Activated CD4-positive, CD25-positive, alpha-beta regulatory T cell treated with anti-CD3 and anti-CD28 coated beads, Interleukin-2, amount 50 U/mL, for 16 hours (primary cell): ENCODE measurements around the gene FAF2.
"Not testable (repeated sequence)": the region's sequence is repeated elsewhere in the genome, so short reads cannot be mapped to it uniquely, and the experiment has no call there.

ENCODE experiments used
- DNase-seq: peaks from one replicate; pipeline ENCODE4 v3.0.0-alpha.2; 2020; ENCODE audit warnings: low read depth, low spot score

FAF2 gene

DNA sequence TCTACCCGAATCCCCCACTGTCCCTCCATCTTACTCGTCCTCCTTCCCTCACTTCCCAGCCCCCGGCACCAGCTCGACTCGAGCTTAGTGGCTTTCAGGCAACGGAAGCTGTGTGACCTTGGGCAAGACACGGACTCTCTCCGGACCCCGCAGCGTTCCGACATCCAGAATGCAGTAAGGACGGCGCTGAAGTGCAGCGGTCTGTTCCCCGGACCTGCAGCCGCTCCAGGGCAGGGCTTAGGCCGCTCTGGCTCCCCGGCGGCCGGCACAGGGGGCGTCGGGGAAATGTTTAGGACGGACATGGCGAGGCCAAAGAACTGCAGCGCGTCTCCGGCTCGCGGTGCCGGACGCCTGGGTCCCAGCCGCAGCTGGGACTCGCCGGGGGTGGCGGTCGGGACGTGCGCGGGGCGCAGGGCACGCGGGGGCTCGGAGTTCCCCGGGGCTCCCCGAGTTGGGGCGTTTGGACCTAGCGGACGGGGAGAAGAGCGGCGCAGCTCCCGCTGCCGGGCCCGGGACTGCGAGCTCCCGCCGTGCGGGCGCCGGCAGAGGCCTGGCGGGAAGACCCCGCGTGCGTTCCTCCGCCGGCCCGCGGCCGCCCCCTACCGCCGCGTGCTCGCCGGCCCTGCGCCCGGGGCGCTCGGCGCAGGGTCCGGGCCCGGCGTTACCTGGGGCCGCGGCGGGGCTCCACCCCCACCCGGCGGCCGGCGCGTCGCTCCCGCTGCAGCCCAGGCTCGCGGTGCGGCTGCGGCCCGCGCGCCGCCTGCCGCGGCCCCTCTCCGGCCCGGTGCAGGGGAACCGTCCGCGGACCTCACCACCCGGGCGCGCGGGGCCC, 94.6 kb downstream of the FAF2 start:
- no peak for DNase-seq

DNA sequence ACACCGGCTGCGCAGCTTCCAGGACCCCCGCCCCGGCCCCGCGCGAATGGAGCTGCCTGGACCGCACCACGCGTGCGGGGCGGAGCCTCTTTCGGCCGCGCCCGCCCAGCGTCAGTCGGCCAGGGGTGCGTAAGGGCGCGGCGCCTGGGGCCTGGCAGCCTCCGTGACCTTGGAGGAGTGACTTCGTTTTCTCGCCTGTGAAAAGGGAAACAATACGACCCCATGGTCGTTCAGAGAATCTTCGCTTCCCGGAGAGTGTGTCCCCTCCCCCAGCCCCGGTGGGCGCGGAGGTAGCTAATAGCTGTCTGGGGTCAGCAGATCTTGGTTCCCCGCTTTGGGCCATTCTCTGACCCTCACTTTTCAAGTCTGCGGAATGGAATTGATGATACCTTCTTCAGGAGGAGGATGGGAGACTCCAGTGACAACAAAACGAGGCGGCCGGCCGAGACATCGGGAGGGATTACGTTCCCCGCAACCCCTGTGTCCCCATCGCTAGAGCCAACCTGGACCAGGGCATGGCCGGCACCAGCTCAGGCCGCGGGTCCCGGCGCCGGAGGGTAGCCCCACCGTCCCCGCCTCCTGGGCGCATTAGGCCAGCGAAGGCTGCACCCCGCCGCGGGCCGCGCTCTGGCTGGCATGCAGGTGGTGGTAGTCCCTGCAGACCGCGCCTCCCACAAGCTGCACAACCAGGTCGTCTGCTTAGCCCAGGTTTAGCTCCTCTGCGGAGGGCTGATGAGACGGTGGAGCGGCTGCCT, 95.4 kb downstream of the FAF2 start:
- DNase-seq = no peak

DNA sequence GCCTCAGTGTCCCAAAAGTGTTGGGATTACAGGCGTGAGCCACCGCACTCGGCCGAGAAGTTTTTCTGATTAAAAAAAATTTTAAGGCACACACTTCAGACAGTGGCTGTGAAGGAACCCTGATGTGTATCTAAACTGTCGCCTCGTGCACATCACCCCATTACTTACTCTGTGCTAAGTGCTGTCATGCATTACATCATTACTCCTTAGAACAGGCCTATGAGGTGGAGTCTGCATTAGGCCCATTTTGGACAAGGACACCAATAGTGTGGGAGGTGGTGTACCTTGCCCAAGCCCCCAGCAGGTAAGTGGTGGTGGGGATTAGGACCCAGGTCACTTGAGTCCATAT, 97.2 kb downstream of the FAF2 start:
- no peak for DNase-seq

DNA sequence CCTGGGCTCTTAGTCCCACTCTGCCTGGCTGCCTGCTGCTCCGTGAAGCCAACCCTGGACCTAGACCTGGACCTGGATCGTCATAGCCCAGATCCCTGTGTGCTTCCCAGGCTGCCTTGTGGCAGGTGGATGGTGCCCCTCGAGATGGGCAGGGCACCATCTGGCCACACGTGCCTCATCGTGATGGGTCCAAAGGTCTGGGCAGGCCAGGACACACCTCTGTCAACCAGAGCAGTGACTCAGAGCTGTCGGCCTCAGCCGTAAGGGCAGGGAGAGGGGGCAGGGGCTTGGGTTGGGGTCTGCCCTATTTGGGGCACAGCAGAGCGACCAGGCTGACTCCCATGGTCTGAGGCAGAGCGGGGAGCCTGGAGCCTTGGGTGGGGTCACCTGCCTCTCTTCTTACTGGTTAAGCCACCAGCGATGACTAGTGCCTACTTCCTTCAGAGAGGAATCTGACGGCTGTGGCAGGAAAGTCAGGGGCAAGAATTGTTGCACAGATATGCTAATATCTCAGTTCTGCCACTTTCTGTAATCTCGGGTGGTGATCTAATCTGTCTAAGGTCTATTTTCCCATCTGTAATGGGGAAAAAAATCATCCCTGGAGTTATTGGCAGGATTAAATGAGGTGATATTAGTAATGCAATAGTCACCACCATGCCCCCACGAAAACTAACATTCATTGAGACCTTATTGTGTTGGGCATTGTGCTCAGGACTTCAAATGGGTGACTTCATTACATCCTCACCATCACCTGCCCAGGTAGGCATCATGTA, 97.7 kb downstream of the FAF2 start:
- no peak for DNase-seq

DNA sequence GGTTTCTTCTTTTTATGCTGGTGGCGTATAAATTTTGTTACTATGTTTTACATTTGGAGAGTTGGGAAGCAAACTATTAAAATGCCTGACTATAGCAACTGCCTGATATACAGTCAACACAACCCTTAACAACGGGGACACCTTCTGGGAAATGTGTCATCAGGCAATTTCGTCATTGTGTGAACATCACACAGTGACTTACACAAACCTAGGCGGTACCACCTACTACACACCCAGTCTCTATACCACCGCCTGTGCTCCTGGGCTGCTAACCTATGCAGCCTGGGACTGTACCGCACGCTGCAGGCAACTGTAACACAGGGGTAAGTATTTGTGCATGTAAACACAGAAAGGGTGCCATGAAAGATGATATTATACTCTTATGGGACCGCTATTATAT, 99.6 kb downstream of the FAF2 start:
- DNase-seq = no peak

DNA sequence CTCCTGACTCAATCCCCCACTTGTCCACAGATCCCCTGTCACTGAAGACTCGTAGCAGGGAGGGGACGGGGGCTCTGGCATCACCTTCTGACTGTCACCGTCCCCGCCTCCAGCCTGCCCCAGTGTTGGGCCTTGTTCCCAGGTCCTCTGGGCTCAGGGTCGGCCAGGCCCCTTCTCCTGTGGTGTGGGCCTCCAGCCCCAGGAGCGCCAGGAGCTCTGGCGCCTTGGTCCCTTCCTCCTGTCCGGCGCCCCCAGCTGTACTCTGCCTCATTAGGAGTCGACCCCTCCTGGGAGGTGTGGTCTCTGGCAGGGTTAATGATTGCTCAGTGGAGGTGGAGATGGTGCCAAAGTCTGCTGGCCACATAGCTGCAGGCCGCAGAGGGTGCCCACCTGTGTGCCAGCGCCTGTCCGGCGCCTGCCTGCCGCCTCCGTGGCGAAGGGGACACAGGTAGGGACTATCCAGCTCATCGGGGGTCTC, 100.8 kb downstream of the FAF2 start, which contains the start of gene CDHR2:
Gene CDHR2 (plus strand): TSS at position 376 of the 478 bp plus-strand sequence. CDS start 16,011 bp downstream, outside the sequence.
- DNase-seq = no peak

DNA sequence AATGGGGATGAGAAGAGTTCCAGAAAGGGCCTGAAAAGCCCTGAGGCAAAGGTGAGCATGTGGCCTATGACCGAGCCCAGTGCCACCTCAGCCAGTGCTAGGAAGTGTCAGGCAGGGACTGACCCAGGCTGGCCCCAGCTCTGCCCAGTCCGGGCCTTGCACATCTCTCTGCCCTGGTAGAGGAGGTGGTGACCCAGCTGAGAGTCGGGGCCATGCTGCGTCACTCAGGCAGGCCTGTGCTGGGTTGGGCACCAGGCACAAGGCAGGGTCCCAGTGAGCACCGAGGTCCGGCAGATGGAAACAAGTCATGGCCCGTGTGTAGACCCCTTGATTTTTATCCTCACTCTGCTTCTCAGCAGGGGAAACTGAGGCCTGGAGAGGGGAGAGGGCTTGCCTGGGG, 101.7 kb downstream of the FAF2 start:
- DNase-seq = no peak

DNA sequence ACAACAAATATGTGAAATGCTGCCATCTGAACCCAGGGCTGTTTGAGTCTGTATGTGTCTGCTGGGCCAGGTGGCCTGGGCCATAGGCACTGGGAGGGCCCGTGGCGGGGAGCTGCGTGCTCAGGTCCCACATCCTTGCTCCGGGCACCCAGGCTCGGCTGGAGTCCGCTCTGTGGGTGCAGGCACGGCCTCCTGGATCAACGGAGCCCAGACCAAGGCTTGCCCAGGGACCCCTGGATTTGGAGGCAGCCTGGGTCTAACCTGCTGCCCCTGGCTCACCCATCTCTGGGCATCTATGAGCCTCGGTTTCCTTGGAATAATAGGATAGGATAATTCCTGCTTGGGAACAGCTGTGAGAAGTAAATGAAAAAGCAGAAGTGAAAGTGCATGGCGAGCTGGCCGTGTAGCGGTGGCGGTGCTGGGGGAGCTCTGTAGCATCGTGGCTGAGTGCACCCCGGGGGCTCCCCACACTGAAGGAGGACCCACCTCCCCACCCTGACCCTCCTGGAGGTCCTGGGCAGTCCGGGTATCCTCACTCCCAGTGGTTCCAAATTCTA, 102.2 kb downstream of the FAF2 start:
- DNase-seq = no peak

DNA sequence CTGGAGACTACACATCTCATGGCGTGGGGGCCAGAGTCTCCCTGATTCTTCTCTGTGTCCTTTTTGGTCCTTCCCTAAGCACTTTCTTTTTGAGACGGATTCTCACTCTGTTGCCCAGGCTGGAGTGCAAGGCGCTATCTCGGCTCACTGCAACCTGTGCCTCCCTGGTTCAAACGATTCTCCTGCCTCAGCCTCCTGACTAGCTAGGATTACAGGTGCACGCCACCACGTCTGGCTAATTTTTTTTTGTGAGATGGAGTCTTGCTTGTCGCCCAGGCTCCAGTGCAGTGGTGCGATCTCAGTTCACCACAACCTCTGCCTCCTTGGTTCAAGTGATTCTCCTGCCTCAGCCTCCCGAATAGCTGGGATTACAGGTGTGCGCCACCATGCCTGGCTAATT, 102.8 kb downstream of the FAF2 start:
- DNase-seq = not testable (repeated sequence)

DNA sequence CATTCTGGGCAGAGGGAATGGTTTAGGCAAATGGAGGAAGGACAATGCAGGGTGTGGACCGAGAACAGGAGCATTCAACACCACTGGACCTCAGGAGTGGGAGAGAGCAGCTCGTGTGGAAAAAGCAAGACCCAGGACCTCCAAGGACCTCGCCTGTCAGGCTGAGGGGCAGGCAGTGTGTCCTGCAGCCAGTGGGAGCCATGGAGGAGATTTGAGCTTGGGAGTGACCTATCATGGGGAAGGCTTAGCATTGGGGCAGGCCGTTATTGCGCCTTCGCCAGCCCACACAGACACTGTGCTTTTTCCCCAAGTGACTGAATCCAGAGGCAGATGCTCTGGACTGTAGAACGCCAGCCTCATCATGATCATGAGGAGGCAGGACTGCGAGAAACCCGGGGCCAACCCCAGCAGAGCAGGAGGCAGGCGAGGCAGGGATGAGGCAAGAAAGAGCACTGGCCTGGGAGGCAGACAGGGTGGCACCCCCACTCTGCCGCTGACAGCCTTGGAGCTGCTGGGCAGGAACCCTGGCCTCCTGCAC, 104.2 kb downstream of the FAF2 start:
- no peak for DNase-seq

DNA sequence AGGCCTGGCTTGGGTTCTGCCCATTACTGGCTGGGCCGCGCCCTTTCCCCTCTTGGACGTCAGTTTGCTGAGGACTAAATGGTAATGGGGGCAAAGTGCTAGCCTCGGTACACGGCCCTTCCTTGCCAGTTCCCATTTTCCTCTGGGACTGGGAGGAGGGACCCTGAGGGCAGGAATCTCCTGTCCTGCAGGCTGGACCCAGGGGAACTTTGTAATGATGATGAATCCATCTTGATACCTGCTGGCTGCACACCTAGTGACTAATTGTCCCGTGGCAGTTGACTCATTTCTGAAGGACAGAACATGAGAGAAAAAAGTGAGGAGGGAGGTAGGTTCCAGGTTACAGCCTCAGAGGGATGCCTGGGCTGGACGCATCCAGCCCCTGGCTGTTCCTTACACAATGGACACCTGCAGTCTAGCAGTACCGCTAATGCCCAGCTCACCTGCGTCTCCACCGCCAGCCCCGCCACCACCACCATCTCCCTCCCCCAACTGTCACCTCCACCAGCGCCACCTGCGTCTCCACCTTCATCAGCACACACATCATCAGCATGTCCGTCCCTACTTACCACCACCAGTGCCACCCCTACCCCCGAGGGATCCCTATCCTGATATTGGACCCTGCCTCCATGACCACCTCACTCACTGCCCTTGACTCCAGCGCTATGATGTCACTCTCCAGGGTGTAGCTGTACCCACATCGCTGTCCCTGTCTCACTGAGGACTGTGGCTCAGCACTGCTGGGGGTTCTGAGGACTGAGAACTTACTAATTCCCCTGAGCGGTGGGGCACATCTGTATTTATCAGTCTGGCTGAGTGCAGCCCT, 105.3 kb downstream of the FAF2 start:
- no peak for DNase-seq

DNA sequence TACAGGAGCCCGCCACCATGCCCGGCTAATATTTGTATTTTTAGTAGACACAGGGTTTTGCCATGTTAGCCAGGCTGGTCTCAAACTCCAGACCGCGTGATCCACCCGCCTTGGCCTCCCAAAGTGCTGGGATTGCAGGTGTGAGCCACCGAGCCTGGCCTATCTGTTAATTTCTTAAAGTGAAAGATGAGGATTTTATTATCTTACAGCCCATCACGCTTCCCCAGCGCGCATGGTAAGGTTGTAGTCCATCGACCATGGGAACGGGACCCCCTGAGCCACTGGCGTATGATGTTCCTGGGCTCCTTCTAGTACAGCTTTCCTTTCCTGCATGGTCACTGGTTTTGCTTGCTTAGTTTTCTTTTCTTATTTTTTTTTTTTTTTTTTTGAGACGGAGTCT, 109.7 kb downstream of the FAF2 start:
- no peak for DNase-seq
